HG03039 (cell line): ENCODE results near the gene RNF215.

Source experiments
- ATAC-seq: cut with Tn5 transposase; IDR thresholded peaks from one replicate; pipeline ENCODE4 v1.9.1; 2021; ENCODE audit warnings: mild to moderate bottlenecking, moderate library complexity; ENCODE audit not compliant: unreplicated experiment

RNF215 gene

DNA sequence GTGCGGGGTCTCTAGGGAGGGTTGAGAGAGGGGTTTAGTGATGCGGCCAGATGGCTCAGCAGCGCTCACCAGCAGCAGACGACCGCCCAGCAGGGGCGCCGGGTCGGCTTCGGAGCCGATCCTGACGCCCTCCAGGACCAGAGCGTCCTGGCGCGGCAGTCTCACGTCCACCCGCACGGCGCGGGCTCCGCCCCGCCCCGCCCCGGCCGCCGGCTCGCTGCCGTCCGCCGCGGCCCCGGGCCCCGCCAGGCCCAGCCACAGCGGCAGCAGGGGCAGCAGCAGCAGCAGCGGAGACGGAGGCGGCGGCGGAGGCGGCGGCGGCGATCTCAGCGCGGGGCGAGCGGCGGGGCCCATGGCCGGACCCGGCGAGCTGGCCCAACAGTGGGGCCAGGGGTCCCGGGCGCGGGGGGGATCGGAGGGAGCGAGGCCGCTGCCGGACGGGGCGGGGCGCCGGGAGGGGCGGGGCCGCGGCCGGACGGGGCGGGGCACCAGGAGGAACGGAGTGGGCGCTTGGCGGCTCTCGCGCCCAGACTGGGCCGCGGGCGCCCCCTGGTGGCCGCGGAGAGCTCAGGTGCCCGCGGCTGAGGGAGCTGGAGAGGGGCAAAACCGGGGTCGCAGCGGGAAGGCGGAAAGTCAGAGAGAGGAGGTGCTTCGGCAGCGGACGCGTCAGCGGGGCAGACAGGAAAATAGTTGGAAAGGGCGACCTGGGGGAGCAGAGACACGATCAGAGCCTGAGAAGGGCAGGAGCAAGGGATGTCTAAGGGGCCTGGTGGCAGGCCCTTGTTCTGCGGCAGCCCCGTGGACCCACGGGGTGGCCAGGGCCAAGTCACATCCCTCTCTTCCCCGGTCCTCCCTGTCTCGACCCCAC lies at the start of gene RNF215:
Gene RNF215, minus strand, starts transcription at position 452 of the 868 bp plus-strand sequence. Its CDS starts 98 bp downstream, at position 354.
- peak; percentile 74 for ATAC-seq

DNA sequence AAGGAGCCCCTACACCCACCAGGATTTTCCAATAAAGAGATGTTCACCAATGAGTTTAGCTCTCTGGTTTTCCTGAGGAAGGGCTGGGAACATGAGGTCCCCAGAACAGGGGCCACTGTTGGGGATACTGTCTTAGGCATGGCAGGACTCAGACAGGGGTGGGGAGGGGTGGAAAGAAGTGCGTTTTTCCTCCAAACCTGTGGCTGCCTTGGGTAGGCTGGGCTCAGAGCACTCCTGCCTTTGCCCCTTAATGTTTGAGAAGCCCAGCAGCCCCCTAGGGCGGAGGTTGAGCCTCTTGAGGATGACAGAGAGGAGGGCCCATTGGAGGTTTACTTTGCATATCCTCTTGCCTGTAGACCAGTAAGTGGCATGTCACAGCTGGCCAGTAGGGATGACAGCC lies 49.0 kb upstream of the RNF215 start:
- no peak for ATAC-seq

DNA sequence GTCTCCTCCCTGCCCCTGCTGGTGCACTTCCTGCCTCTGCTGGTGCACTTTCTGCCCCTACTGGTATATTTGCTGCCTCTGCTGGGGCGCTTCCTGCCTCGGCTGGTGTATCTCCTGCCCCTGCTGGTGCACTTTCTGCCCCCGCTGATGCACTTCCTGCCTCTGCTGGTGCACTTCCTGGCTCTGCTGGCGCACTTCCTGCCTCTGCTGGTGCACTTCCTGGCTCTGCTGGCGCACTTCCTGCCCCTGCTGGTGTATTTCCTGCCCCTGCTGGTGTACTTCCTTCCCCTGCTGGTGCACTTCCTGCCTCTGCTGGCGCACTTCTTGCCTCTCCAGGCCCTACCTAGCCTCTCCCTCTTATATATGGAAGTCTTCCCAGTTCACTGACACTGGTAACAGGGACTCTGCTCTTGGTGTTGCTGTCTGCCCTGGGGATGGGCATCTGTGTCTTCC lies 48.5 kb upstream of the RNF215 start:
- no peak for ATAC-seq

DNA sequence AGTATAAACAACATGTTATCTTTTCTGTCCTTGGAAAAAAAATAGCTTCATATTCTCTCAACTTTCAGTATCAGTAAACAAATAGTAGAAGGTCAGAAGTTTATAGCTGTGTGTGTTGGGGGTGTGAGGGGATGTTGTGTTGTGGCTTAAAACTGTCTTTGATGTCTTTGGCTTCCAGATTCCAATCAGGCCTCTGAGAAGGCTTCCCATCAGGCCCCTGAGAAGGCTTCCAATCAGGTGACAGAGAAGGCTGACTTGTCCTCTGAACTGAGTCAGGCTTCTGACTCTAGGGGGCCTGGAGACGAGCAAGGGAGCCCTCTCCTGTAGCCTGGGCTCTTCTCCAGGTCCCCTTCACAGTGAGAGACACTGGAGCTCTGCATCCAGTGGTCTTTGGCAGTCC lies 47.6 kb upstream of the RNF215 start:
- ATAC-seq, result no peak

DNA sequence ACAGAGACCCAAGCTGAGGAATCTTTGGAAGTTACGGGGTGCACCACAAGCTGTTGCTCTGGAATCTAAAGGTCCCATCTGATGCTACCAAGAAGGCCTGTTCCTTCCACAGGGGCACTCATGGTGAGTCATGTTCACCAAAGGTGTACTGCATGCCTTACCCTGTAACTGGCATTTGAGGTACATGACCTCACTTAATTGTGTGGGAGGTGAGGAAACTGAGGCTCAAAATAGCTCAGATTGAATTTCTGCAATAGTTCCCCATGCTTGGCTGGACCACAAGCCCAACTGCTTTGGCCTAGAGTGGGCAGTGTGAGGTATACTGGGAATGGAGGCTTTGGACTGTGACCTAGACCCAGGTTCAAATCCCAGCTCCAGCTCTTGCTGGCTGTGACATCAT lies 46.6 kb upstream of the RNF215 start:
- ATAC-seq, result no peak

DNA sequence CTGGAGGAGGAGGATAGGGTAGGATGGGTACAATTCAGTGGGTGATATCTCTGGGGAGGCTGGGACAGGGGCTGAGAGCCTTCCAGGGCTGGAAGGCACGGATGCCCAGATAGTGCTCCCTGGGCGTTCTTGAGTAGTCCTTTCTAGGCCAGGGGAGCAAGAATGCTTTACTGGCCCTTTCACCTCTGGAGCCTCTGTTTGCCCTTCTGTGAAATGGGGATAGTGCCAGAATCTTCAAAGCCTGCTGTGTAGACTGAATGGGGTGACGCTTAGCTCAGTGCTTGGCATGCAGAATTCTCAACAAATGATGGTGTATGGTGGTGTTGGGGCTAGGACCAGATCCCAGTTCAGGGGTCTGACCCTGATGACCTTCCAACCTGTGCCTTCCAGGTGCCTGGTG lies 46.0 kb upstream of the RNF215 start:
- no peak for ATAC-seq

DNA sequence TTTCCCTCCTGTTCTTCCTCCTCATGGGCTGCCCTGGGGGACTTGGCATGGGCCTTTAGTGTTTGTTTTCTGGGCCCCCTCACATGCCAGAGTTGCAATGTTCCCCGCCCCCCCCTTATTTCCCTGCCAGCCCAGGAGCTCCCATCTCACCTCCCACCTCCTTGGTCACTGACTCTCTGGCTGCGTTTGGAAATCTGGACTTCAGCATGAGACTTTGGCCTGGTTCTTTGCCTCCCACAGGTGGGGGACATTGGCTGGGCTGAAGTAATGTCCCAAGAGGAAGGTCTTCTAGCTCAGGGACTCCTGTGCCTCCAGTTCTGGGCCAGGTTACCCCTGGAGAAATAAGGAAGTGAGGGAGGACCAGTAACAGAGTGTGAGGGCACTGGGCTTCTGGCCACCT lies 45.3 kb upstream of the RNF215 start:
- no peak for ATAC-seq

DNA sequence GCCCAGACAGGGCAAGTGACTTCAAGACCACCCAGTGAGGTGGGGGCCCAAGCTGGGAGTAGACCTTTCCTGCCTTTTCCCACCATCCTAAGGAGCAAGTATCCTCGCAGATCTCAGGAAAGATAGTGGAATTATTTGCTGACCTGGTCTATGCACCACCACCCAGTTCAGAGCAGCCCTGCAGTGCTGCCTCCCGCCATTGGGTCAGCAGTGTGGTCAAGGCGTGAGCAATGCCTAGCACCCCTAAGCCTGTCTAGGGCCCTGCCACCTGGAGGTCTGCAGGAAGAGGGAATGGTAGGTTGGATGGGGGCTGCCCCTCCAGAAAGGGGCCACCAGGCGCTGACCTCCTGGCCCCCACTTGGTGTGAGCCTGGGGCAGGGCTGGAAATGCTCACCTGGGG lies 44.9 kb upstream of the RNF215 start:
- no peak for ATAC-seq

DNA sequence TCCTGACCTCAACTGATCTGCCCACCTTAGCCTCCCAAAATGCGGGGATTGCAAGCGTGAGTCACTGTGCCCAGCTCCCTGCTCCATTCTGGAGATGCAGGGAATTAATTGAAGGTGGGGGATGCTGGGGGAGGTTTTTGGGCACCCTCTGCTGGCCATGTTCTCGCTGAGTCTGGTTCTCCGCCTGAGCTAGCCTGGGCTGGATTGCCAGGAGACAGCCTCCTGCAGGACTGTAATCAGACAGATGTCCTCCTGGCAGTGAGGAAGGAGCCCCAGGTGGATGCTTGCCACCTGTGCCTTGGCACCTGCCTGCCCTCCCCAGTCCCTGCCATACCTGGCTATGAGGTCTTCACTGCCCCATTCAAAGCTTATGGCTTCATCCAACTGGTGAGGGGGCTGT lies 43.7 kb upstream of the RNF215 start:
- no peak for ATAC-seq

DNA sequence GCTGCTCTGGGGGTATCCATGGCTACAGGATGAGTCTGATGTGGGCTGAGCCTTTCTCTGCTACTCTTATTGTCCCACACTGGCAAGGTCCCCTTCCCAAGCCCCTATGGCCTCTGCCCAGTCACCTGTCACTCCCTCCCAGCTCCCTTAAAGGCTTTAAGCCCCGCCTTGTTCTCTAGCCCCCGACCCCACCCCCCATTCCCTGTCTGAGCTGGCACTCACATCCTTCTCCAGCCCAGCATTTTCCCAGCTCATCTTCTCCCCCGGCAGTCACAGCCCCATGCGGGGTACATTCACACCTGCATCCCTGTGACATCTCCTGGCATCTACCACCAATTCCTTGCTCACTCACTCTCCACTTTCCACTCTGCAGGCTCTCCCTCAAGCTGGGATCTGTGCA lies 42.7 kb upstream of the RNF215 start:
- no peak for ATAC-seq

DNA sequence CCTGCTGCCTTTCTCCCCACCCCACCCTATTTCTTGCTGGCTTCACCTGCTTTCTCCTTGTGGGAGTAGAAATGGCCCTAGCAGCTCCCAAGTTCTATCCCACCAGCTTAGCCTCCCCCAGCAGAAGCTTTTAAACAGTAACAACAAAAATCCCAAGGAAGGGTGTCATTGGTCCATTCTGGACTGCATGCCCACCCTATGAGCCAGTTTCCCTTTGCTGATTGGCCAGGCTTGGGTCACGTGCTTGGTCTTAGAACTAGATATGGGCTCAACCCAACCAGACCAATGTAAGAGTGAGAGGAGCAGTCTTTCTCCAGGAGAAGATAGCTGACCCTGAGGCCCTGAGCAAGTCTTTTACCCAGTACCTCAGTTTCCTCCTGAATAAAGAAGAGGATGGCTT lies 40.7 kb upstream of the RNF215 start:
- ATAC-seq, result no peak

DNA sequence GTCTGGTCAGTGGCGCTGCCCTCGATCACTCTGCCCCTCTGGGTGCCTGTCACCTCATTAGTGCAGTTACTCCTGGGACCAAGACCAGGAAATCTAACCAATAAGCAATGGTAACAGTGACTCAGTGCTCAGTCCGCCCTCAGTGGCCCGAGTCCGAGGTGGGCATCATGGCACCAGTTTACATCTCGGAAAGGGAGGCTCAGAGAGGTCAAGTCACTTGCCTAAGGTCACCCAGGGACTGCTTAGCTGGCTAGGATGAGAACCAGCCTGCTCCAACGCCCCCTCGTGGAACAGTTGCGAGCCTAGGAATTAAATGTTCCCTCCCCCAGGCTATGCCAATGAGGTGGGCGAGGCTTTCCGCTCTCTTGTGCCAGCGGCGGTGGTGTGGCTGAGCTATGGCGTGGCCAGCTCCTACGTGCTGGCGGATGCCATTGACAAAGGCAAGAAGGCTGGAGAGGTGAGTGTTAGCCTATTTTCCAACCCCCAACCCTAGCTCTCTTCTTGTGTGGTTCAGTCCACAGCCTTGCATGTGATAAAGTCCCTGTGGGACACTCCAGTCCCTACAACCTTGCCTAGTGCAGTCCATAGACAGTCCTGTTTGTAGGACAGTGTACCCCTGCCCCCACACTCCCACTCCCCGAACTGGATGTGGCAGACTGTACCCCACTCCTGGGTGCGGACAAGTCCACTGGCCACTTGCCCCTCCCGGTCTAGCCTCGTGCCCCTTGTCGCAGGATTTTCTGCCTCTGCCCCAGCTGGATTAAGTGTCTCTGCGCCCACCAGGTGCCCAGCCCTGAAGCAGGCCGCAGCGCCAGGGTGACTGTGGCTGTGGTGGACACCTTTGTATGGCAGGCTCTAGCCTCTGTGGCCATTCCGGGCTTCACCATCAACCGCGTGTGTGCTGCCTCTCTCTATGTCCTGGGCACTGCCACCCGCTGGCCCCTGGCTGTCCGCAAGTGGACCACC lies 39.5 kb upstream of the RNF215 start:
- no peak for ATAC-seq

DNA sequence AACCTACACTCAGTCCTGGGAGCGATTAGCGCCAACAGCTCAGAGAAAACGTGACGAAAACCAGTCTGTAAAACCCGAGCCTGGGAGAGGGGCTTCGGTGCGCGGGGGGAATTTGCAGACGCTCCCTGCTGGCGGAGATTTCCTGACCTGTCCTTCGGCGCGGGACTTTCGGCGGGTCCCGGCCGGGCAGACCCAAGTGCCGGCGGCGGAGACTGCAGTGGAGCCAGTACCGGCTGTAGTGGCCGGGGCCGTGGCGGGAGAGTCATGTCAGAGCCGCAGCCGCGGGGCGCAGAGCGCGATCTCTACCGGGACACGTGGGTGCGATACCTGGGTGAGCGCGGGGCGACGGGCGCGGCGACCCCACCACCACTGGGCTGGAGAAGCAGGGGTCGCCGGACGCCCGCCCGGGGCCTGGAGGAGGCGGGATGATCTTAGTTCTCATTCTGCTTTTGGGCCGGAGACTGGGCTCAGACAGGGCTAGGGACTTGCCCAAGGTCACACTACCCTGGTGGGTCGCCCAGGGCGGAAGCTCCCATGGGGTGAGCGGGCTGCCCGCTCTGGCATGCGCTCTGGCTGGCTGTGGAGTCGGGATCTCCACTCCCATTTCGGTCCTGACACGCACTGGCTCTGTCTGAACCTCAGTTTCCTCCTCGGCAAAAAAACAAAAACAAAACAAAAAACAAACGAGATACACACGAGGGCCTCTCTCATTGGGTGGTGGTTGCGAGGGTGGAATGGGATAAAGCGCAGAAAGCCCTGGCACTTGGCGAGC lies 38.6 kb upstream of the RNF215 start, which contains the start of gene MTFP1:
Gene MTFP1, plus strand, starts transcription at position 153 of the 772 bp plus-strand sequence. Its CDS starts 112 bp downstream, at position 265.
- ATAC-seq, result no peak

DNA sequence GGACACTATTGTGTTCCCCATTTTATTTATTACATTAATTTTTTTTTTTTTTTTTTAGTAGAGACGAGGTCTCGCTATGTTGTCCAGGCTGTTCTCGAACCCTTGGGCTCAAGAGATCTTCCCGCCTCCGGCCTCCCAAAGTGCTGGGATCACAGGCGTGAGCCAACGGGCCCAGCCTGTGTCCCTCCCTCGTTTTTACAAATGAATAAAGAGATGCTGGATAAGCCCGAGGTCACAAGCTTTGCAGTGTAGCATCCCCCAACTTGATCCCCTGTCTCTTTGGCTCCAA lies 38.1 kb upstream of the RNF215 start:
- ATAC-seq, result no peak

DNA sequence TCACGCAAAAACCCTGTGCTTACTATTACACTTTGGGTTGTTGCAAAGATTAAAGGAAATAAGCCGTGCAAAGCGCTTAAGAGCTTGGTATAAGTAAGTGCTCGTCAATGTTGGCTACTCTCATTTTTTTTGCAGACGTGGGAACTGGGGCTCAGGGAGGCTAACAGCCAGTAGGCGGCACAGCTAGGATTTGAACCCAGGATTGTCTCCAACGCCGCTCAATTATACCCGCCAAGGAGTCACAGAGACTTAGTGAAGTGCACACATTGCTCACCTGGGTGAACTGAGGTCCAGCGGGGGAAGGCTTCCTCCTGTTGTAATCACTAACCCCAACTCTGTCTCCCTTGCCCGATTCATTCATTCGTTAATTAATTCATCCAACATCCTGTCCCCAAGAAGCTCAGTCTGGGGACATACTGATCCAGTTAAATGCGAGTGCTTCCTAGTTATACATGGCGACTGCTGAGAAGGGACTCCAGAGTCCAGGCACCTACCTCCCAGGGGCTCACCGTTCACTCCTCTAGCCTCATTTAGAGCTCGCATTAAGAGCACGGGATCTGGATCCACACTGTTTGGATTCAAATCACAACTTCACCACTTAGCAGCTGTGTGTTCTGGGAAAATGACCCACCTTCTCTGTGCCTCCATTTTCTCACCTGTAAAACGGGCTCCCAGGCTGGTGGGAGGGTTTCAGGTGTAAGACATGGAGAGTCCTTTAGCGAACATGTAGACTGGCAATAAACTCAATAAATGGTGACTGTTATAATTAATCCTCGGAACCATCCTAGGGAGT lies 37.5 kb upstream of the RNF215 start:
- ATAC-seq, result no peak

DNA sequence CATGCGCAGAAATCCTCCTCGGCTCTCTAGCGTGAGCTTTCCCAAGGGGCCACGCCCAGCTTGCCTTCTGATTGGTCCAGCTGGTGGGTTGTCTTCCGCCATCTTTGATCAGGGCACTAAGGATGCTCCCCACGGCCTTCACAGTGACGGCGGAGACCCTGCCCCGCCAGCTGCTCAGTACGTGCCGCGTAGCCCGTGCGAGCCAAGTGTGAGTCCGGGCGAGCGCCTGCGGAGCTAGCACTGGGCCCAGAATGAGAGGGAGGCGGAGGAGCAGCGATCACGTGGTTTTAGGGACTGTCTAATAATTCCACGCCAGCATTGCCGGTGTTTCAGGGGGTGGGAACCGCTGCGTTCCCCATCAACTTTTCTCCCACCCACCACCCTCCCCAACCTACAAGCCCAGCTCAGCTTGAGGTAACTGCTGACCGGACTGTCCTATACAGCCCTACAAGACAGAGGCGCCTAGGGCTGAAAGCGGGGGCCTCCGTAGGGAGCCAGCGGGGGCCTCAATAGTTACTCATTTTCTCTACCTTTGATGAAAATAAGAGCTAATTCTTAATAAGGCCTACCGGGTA lies 36.8 kb upstream of the RNF215 start:
- peak; percentile 77 for ATAC-seq

DNA sequence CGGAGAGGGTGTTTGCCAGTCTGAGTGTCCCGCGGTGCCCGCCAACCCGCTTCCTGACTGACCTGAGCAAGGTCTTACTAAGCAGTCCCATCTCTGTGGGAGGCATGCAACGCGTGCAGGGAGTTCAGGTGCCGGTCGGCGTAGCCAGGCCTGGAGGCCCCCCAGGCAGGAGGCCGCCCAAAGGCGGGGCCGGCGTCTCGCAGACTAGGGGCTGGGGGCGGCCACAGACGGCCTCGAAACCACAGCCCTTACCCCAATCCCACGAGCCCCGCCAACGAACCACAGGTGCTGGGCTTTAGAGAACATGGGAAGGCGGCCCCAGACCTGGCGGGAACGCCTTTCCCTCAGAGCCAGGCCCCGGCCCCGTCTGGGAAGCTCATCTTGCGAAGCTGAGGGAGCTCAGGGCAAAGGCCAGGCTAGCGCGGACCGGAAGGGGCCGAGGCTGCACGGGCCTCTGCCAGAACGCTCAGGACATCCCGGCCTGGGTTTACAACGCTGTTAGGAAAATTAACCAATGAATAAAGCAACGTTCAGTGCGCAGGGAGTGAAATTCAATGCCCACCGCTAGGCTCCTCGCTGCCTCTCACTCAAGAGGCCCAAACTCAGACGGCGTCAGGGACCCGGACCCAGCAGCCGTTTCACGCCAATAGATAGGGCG lies 36.2 kb upstream of the RNF215 start:
- peak; percentile 22 for ATAC-seq

DNA sequence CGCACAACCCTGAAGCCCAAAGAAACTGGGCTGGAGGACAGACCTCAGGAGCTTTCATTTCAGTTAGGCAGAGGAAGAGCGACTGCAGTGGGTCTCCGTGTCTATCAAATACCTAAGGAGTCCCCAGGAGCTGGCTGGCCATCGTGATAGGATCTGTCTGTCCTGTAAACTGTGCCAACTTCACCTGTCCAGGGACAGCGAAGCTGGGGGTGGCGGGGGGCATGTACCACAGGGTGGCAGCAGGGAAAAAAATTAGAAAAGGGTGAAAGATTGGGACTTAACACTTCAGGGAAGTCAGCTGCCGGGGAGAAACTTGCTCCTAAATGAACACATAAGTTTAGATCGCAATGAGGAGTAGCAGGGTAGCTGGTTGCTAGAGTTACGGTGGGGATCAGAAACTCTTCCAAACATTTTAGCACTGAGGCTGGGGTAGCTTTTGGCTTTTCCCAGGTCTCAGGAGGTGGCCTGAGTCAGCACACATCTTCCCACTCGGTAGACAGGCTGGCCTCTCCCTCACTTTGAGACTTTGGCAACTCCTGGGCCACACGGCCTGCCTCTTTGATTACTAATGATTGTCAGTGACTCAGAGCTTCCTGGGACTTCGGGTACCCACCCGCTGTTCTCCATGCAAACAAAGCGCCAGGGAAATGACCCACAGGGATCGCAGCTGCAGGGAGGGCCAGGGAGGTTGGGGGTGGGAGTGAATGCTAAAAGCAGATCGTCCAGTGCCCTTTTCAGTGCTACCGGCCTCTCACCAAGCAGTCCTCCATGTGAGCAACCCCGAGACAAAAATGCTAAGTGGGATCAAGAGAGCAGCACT lies 35.5 kb upstream of the RNF215 start:
- no peak for ATAC-seq
